Islet of Langerhans (tissue), 1 donor: ENCODE data around the gene PPIA.
"Not testable (repeated sequence)": the region's sequence is repeated elsewhere in the genome, so short reads cannot be mapped to it uniquely, and the experiment has no call there.

ENCODE experiments used
- FAIRE-seq: peaks from one replicate; lab custom pipeline; 2011; peaks lifted over from hg19 to GRCh38; lab: Jason Lieb, UNC

PPIA gene

DNA sequence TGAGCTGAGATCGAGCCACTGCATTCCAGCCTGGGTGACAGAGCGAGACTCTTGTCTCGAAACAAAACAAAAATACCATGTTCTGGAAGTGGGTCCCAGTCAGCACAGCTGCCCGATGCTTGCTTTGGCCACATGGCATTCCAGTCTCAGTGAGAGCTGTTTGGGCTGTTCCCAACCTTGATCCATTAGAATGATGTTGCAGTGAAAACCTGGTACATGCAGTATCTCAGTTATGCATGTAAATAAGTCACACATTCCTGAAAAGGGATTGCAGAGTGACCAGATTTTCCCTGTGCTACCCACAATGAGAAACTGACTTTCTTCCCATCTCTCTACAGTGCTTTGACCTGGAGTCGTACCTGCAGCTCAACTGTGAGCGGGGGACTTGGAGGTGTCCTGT, 32.4 kb upstream of the PPIA start:
- FAIRE-seq, result no peak

DNA sequence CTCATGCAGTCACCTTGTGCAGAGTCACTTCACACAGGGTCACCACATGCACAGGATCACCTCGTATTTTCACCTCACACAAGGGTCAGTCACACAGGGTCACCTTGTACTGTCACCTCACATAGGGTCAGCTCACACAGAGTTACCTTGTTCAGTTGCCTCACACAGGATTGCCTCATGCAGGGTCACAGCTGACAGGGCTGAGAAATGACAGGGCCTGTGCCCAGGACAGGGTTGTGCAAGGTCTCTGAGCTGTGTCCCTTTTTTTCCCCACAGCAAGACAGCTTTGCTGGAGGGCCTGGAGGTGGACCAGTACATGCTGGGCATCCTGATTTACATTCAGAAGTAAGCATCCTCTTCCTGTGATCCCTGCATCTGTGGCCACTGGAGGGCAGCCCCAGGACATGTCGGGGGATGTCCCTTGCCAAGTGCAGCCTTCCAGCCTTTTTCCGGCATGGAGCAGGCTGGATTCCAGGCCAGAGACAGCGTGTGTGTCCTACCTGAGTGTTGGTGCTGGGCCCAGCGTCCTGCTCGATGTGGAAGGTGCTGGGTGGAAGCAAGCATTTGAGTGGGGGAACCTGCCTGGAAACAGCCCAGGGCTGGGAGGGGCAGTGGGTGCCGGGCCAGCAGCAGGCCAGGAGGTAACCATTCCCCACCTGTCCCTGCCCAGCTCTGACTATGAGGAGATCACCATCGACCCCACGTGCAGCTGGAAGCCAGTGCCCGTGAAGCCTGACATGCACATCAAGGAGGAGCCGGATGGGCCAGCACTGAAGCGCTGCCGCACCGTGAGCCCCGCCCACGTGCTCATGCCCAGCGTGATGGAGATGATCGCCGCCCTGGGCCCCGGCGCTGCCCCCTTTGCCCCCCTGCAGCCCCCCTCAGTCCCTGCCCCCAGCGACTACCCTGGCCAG, 31.6 kb upstream of the PPIA start:
- no peak for FAIRE-seq

DNA sequence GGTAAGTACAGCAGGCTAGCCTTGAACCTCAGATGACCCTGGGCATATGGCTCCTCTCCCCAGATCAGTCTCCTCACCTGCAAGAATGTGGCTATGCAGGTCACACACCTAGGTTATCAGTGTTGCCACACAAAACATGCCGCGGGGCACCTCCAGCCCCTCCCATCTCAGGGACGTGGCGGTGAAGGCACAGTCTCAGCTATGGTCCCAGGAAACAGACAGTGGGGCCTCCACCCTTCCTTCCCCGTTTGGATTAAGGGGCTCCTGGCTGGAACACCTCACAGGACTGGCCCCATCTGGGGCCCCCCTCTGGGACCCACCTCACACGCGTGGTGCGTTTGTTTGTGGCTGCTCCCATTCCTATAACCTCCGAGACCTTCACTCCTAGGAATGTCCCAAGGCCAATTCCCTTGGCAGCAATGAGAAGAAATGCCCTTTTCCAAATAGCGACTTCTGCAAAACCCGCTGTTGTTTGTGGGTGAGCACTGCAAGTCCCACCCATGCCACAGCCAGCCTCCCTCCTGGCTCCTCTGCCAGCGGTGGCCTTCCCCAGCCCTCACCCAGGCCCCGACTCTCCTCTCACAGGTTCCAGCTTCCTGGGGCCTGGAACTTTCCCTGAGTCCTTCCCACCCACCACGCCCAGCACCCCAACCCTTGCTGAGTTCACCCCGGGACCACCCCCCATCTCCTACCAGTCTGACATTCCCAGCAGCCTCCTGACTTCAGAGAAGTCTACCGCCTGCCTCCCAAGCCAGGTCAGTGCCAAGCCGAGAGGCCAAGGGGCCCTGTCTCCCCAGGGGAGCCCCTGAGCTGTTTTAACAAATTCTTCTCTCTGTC, 30.7 kb upstream of the PPIA start:
- no peak for FAIRE-seq

GRCh38 chr7:44766416-44766801, 30.1 kb upstream of the PPIA start:
- FAIRE-seq, result no peak

- FAIRE-seq, result no peak
Measured at GRCh38 chr7:44767134-44767911, 29.2 kb upstream of the PPIA start.

GRCh38 chr7:44767912-44768627, 28.4 kb upstream of the PPIA start:
- no peak for FAIRE-seq

DNA sequence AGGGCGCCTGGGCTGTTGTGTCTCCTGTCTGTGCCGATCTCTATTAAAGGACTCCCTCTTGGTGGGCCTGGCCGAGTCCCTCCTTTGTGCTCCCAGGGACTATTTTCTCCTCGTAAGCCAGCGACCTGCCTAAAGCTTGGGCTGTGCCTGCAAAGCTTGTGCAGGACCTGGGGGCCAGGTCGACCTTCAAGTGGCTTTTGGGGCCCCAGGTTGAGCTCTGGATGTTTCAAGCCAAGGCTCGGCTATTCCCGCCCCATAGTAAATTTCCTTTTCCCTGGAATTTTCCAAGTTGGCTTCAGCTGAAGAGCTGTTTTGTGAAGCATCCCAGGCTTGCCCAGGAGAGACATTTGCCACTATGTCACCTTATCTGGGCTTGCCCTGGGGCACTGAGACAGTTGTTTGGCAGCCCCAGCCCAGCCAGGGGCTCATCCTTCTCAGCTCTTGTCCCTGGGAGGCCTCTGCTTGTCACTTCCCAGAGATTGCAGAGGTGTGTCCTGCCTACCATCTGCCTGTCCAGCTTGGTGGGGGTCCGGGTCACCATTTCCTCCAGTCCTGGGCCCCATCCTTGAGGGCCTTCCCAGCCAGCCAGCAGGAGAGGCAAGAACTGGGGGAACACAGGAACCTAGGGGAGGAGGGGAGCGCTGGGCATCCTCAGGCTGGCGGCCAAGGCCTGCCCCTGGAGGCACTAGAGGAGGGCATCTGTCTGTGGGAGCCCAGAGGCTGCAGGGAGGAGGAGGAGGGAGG, 27.7 kb upstream of the PPIA start:
- no peak for FAIRE-seq

DNA sequence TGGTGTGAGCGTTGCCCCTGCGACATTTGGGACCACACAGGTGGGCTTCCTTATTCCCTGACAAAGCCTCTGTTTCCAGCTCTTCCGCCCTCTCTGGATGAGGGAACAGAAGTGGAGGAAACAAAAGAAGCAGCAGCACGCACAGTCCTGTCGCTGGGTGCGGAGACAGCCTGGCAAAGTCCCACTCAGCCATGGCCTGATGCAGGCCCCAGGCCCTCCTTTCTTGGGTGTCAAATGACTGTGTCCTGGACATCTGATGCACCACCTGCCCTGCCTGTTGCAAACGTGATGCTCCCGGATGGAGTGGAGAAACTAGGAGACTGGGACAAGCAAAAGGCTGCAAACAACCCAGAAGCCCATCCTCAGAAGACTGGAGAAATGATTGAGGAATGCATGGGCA, 27.1 kb upstream of the PPIA start:
- no peak for FAIRE-seq

DNA sequence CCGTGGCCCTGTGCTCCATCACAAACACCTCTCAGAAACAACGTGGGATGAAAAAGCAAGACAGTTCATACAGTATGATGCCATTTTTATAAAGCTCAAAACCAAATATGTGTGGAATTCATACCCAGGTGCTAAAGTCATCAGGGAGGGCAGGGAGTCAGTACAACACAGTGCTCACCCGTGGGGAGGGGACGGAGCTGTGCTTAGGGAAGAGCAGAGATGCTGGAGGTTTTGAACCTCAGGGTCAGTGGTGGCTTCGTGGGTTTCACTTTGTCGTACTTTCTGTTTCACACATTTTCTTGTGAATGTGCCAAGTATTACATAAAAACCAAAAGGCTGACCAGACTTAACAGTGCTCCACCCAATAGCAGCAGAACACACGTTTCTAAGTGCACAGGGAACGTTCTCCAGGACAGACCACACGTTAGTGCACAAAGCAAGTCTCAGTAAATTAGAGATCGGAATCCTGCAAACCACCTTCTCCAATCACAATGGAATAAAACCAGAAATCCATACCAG, 26.6 kb upstream of the PPIA start:
- no peak for FAIRE-seq

DNA sequence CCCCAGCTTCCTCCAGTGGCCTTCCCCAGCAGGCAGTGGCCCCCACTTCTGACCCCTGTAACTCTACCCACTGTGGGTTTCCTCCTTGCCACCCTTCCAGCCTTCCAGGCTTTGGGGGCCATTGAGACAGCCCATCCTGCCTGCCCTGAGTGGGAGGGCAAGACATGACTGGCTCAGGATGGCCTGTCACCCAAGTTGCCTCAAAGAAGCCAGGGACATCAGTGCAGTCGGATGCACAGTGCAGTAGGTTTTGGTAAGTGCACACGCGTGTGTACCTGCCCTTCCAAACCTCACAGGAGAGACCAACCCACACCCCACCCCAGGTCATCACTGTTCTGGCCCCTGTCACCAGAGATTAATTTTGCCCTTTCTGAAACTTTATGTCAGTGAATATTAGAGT, 25.1 kb upstream of the PPIA start:
- no peak for FAIRE-seq

DNA sequence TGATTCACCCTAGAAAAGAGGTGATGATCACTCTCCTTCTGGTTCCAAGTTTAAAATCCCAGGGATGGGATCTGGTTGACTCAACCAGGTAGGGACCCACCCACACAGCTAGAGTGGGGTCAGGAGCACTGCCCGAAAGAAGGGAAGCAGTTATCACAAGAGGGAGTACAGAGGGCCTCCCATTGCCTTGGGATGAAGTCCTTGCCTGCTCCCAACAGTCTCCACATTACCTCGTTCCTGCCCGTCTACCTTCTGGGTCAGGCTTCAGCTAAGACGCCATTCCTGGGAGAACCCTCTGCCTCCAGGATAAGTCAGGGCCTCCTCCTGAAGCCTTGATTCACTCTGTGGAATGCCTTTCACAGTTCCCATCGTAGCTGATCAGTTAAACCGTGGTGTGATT, 24.0 kb upstream of the PPIA start:
- FAIRE-seq, result no peak

- FAIRE-seq, result no peak
Measured at GRCh38 chr7:44772867-44773266, 23.6 kb upstream of the PPIA start.

GRCh38 chr7:44774486-44774885, 22.0 kb upstream of the PPIA start:
- FAIRE-seq, result not testable (repeated sequence)

DNA sequence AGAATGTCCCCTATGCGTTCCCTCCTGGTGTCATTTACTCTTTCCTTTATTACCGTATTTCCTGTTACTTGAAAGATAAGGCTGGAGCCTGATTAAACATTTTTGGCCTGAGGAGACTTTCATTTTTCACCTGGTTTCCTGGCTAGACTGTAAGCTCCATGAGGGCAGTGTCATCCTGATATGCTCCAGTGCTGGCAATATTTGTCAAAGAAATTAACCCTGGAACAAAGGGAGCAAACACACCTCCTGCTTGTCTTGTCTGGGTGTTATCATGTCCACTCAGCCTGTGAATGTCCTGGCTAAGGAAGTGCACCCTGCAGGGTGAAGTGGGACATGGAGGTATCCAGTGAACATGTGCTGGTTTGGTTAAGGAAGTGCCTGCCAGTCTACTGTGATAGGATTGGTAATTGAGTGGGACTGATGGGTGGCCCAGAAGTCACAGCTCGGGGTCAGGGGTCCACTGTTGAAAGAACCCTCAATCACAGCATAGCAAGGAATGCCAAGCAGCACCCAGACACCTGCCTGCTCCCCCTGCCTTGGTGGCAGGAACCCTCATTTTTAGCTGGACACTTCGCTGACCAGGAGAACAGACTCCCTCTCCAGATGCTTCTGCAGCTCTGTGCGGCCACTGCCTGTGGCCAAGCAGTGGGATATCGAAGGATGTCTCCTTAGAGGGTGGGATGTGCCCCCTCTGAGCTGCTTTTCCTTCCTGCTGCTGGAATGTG, 20.9 kb upstream of the PPIA start:
- no peak for FAIRE-seq

- no peak for FAIRE-seq
Measured at GRCh38 chr7:44776211-44776610, 20.3 kb upstream of the PPIA start.

- FAIRE-seq, result no peak
Measured at GRCh38 chr7:44782460-44782859, 14.0 kb upstream of the PPIA start.

DNA sequence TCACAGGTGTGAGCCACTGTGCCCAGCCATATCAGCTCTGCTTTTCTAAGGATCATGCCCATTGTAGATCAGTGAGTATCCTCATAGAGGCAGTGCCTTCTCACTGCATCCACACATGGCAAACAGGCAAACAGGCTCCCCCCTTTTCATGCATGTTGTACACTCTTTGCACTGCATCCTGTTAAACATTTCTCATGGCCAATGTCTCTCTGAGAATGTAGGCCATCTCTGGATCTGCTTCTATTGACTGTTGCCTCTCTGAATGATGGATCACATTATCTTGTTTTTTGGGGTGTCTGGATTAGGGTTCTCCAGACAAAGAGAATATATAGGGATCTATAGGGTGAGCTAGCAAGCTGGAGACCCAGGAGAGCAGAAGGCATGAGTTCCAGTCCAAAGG, 13.1 kb upstream of the PPIA start:
- FAIRE-seq, result no peak

GRCh38 chr7:44784364-44784763, 12.1 kb upstream of the PPIA start:
- no peak for FAIRE-seq

GRCh38 chr7:44785218-44785617, 11.3 kb upstream of the PPIA start:
- not testable (repeated sequence) for FAIRE-seq

- no peak for FAIRE-seq
Measured at GRCh38 chr7:44787041-44787440, 9.4 kb upstream of the PPIA start.
